ENCODE results near the gene SLCO1B3. TPM values are rescaled to one million over a fixed set of nuclear protein-coding genes. Genes with fewer than 3 reads are reported as not detected.

The SLCO1B3 gene
- total RNA-seq, 1 donor from 2014 or later, result not detected

DNA sequence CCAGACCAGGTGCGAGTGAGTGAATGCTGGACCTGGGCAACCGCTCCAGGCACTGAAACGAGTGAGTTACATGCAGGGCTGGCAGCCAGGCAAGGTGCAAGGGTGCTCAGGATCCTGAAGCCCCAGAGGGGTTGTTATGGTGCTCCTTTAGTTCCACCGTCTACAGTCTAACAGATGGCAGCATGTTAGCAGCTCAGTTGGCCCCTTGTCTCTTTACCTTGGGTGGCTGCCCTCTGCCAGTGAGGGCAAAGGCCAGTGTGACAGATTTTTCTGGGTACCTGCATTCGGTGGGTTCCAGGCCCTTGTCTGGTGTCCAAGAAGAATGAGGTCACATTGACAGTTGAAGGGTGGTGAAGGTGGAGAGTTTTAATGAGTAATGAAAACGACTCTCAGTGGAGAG, 106.8 kb downstream of the SLCO1B3 start:
- H3K36me3 ChIP-seq (ENCODE audit: insufficient read depth, low read length), result no peaks in the 10 kb centered on the region
- no peaks in the 10 kb centered on the region for H3K79me2 ChIP-seq (ENCODE audit: insufficient read depth, low read length)
- Mint-ChIP-seq H3K4me3 (ENCODE audit: unreplicated experiment) (no peak overlapping the region), H3K9me3 (ENCODE audit: unreplicated experiment) (no peaks in the 10 kb centered on the region), H3K36me3 (ENCODE audit: low read depth, unreplicated experiment) (no peaks in the 10 kb centered on the region), H3K27ac (ENCODE audit: unreplicated experiment) (no peak overlapping the region), H3K4me1 (ENCODE audit: low read depth, unreplicated experiment) (no peaks in the 10 kb centered on the region), H3K27me3 (ENCODE audit: low read depth, unreplicated experiment) (no peaks in the 10 kb centered on the region)
- no peak overlapping the region for H3K27ac ChIP-seq (ENCODE audit: low read depth, low read length)
- H4K20me1 ChIP-seq (ENCODE audit: insufficient read depth, low read length), result no peaks in the 10 kb centered on the region
- no peaks in the 10 kb centered on the region for H3K4me1 ChIP-seq (ENCODE audit: insufficient read depth, low read length)
- FAIRE-seq (no peak), DNase-seq (ENCODE audit: low read depth) (no peak)
- H2AFZ ChIP-seq (ENCODE audit: low read depth, low read length), result no peak overlapping the region
- no peak overlapping the region for H3K9ac ChIP-seq (ENCODE audit: low read length)
- H3K4me2 ChIP-seq (ENCODE audit: low read length), result no peak overlapping the region
- TF ChIP-seq, protein P1, sequence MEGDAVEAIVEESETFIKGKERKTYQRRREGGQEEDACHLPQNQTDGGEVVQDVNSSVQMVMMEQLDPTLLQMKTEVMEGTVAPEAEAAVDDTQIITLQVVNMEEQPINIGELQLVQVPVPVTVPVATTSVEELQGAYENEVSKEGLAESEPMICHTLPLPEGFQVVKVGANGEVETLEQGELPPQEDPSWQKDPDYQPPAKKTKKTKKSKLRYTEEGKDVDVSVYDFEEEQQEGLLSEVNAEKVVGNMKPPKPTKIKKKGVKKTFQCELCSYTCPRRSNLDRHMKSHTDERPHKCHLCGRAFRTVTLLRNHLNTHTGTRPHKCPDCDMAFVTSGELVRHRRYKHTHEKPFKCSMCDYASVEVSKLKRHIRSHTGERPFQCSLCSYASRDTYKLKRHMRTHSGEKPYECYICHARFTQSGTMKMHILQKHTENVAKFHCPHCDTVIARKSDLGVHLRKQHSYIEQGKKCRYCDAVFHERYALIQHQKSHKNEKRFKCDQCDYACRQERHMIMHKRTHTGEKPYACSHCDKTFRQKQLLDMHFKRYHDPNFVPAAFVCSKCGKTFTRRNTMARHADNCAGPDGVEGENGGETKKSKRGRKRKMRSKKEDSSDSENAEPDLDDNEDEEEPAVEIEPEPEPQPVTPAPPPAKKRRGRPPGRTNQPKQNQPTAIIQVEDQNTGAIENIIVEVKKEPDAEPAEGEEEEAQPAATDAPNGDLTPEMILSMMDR (IDR thresholded peaks at IDR 0.05; ENCODE audit: insufficient read depth, low read depth, low read length), result no peak
- no peak for TF ChIP-seq EZH2 (IDR thresholded peaks at IDR 0.05; ENCODE audit: insufficient read depth, low read length)
- H3K9me3 ChIP-seq (ENCODE audit: insufficient read depth, low read depth, low read length), result peaks cover 3% of the 10 kb centered on the region
- no peak overlapping the region for H3K4me3 ChIP-seq (ENCODE audit: insufficient read depth, low read depth, low read length)
- H3K27me3 ChIP-seq (ENCODE audit: insufficient read depth, low read length), result no peaks in the 10 kb centered on the region

DNA sequence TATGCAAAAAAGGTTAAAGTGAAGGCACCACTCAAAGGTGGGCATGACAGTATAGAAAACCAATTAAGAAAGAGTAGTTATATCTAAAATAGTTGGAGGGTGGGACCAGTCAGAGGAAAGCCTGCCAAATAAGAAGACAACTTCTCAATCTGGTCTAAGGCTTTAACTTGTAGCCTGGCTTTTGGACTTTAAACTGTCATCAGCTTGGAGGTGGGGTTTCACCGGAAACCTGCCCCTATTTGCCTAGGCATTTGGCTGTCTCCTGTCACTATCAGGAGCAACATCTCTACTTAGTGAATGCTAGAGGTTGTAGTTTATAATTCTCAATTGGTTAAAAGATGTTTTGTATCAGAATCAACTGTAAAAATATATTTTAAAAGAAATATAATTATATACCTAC, 107.3 kb downstream of the SLCO1B3 start:
- no peak overlapping the region for H3K4me3 Mint-ChIP-seq (ENCODE audit: unreplicated experiment)
- DNase-seq (ENCODE audit: low read depth) (no peak), FAIRE-seq (no peak)
- Histone ChIP-seq H2AFZ (ENCODE audit: low read depth, low read length) (no peak overlapping the region), H3K36me3 (ENCODE audit: insufficient read depth, low read length) (no peaks in the 10 kb centered on the region), H3K9ac (ENCODE audit: low read length) (no peak overlapping the region), H3K79me2 (ENCODE audit: insufficient read depth, low read length) (no peaks in the 10 kb centered on the region), H3K4me2 (ENCODE audit: low read length) (no peak overlapping the region), H3K27ac (ENCODE audit: low read depth, low read length) (no peak overlapping the region), H3K4me1 (ENCODE audit: insufficient read depth, low read length) (no peaks in the 10 kb centered on the region), H3K4me3 (ENCODE audit: insufficient read depth, low read depth, low read length) (no peak overlapping the region), H4K20me1 (ENCODE audit: insufficient read depth, low read length) (no peaks in the 10 kb centered on the region), H3K27me3 (ENCODE audit: insufficient read depth, low read length) (no peaks in the 10 kb centered on the region), H3K9me3 (ENCODE audit: insufficient read depth, low read depth, low read length) (peaks cover 3% of the 10 kb centered on the region)
- H3K9me3 Mint-ChIP-seq (ENCODE audit: unreplicated experiment), result no peaks in the 10 kb centered on the region
- H3K27ac Mint-ChIP-seq (ENCODE audit: unreplicated experiment), result no peak overlapping the region
- TF ChIP-seq, protein P1 (IDR thresholded peaks at IDR 0.05; ENCODE audit: insufficient read depth, low read depth, low read length), result no peak
- TF ChIP-seq EZH2 (IDR thresholded peaks at IDR 0.05; ENCODE audit: insufficient read depth, low read length), result no peak
- H3K36me3 Mint-ChIP-seq (ENCODE audit: low read depth, unreplicated experiment), result no peaks in the 10 kb centered on the region
- H3K4me1 Mint-ChIP-seq (ENCODE audit: low read depth, unreplicated experiment), result no peaks in the 10 kb centered on the region
- no peaks in the 10 kb centered on the region for H3K27me3 Mint-ChIP-seq (ENCODE audit: low read depth, unreplicated experiment)

DNA sequence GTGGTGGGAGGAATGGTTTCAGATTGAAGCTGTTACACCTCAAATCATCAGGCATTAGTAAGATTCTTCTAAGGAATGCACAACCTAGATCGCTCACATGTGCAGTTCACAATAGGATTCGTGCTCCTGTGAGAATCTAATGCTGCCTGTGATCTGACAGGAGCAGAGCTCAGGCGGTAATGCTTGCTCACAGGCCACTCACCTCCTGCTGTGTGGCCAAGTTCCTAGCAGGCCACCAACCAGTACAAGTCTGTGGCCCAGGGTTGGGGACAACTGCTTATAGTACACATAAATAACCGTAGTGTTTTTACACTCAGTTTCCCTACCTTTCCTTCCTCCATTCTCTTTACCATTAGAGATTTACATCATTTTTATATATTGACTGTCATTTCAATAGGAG, 121.4 kb downstream of the SLCO1B3 start:
- H3K4me3 Mint-ChIP-seq (ENCODE audit: unreplicated experiment), result no peak overlapping the region
- Histone ChIP-seq H3K9me3 (ENCODE audit: insufficient read depth, low read depth, low read length) (no peaks in the 10 kb centered on the region), H3K36me3 (ENCODE audit: insufficient read depth, low read length) (no peaks in the 10 kb centered on the region), H3K79me2 (ENCODE audit: insufficient read depth, low read length) (no peaks in the 10 kb centered on the region), H3K4me3 (ENCODE audit: insufficient read depth, low read depth, low read length) (no peak overlapping the region), H2AFZ (ENCODE audit: low read depth, low read length) (no peak overlapping the region), H4K20me1 (ENCODE audit: insufficient read depth, low read length) (no peaks in the 10 kb centered on the region), H3K9ac (ENCODE audit: low read length) (no peak overlapping the region), H3K4me1 (ENCODE audit: insufficient read depth, low read length) (no peaks in the 10 kb centered on the region), H3K27ac (ENCODE audit: low read depth, low read length) (no peak overlapping the region), H3K27me3 (ENCODE audit: insufficient read depth, low read length) (no peaks in the 10 kb centered on the region), H3K4me2 (ENCODE audit: low read length) (no peak overlapping the region)
- DNase-seq (ENCODE audit: low read depth) (no peak), FAIRE-seq (no peak)
- H3K36me3 Mint-ChIP-seq (ENCODE audit: low read depth, unreplicated experiment), result no peaks in the 10 kb centered on the region
- H3K4me1 Mint-ChIP-seq (ENCODE audit: low read depth, unreplicated experiment), result no peaks in the 10 kb centered on the region
- no peaks in the 10 kb centered on the region for H3K27me3 Mint-ChIP-seq (ENCODE audit: low read depth, unreplicated experiment)
- peaks cover 3% of the 10 kb centered on the region for H3K9me3 Mint-ChIP-seq (ENCODE audit: unreplicated experiment)
- no peak for TF ChIP-seq EZH2 (IDR thresholded peaks at IDR 0.05; ENCODE audit: insufficient read depth, low read length)
- TF ChIP-seq, protein P1 (IDR thresholded peaks at IDR 0.05; ENCODE audit: insufficient read depth, low read depth, low read length), result no peak
- H3K27ac Mint-ChIP-seq (ENCODE audit: unreplicated experiment), result no peak overlapping the region
